GM12878 (cell line): ENCODE data around the gene CALHM1. TPM values are rescaled to one million over a fixed set of nuclear protein-coding genes. Genes with fewer than 3 reads are reported as not detected.

Experiments used
- ATAC-seq: fragments of 200-7000 bp; cut with Tn5 transposase; 3 replicates; pipeline ENCODE4 v1.9.1; 2020; ENCODE audit warnings: mild to moderate bottlenecking, moderate library complexity
- BruUV-seq: library from RNA; stranded (reverse); fragments of 400-500 nt; replicated peaks from 2 replicates; lab custom pipeline; 2021; lab: Mats Ljungman, UMichigan
- CTCF ChIA-PET: fragments of 300-600 bp; sonication (Branson Sonifier 250); formaldehyde crosslinking; extraction: SDS; loops from one replicate; lab custom pipeline; 2021; ENCODE audit warnings: inconsistent platforms; lab: Yijun Ruan, JAX
- POLR2A ChIA-PET: fragments of 350-600 bp; formaldehyde crosslinking; extraction: SDS; loops from one replicate; lab custom pipeline; 2021; ENCODE audit warnings: inconsistent platforms; lab: Charles Lee
- RAD21 ChIA-PET: fragments of 300-600 bp; sonication (Branson Sonifier 250); formaldehyde crosslinking; loops from one replicate; lab custom pipeline; 2023; ENCODE audit warnings: antibody characterized with exemption; ENCODE audit not compliant: unreplicated experiment; lab: Charles Lee
- SMC1A ChIA-PET: fragments of 300-600 bp; sonication (Branson Sonifier 250); formaldehyde crosslinking; loops from one replicate; lab custom pipeline; 2023; ENCODE audit not compliant: unreplicated experiment, uncharacterized antibody; lab: Charles Lee
- DNase-seq: peaks from one replicate; pipeline ENCODE4 v3.0.0-alpha.2; 2011; ENCODE audit warnings: low read depth, low spot score
- FAIRE-seq: peaks from 3 replicates; lab custom pipeline; 2011; peaks lifted over from hg19 to GRCh38; lab: Jason Lieb, UNC
- H2AFZ ChIP-seq: 2 replicates; pipeline ENCODE4 v1.6.0; 2011; ENCODE audit warnings: low read depth, low read length, control low read depth; ENCODE audit not compliant: control insufficient read depth
- H3K27ac ChIP-seq: 2 replicates; pipeline ENCODE4 v1.5.1; 2011; ENCODE audit warnings: control low read depth; ENCODE audit not compliant: control insufficient read depth, insufficient read depth
- H3K27me3 ChIP-seq, 2 experiments: replicated peaks in 1 of 2; 2 replicates each; pipeline versions ENCODE4 v1.6.0 to v1.6.1; 2011; ENCODE audit warnings: low read length in 1 of 2; ENCODE audit not compliant: control insufficient read depth in 2 of 2, insufficient read depth in 2 of 2
- H3K36me3 ChIP-seq, 2 experiments: 2 replicates each; pipeline ENCODE4 v1.5.1; 2011; ENCODE audit warnings: low read length in 1 of 2; ENCODE audit not compliant: control insufficient read depth in 2 of 2, insufficient read depth in 2 of 2
- H3K4me1 ChIP-seq: 2 replicates; pipeline ENCODE4 v1.6.1; 2011; ENCODE audit warnings: mild to moderate bottlenecking, low read length, moderate library complexity, mixed read lengths; ENCODE audit not compliant: control insufficient read depth, insufficient read depth
- H3K4me2 ChIP-seq: 2 replicates; pipeline ENCODE4 v1.6.0; 2011; ENCODE audit warnings: control low read depth; ENCODE audit not compliant: control insufficient read depth, insufficient read depth
- H3K4me3 ChIP-seq: fragments of 200-600 bp; sonication (generic); 2 replicates; pipeline ENCODE4 v1.5.1; 2016
- H3K79me2 ChIP-seq: 2 replicates; pipeline ENCODE4 v1.6.0; 2011; ENCODE audit warnings: low read length; ENCODE audit not compliant: control insufficient read depth, insufficient read depth
- H3K9ac ChIP-seq: 2 replicates; pipeline ENCODE4 v1.8.0; 2011; ENCODE audit warnings: low read length, control low read depth, mixed read lengths; ENCODE audit not compliant: control insufficient read depth, insufficient read depth
- H3K9me3 ChIP-seq: replicated peaks from 3 replicates; pipeline ENCODE4 v1.5.1; 2011; ENCODE audit warnings: mild to moderate bottlenecking, low read length; ENCODE audit not compliant: control insufficient read depth, insufficient read depth
- H4K20me1 ChIP-seq: 2 replicates; pipeline ENCODE4 v1.6.0; 2011; ENCODE audit not compliant: control insufficient read depth, insufficient read depth
- BHLHE40 ChIP-seq, 2 experiments: fragments of 450-650 bp in 1 of 2; IDR thresholded peaks; 2 replicates each; pipeline ENCODE4 v1.6.1; 2011 to 2017; ENCODE audit warnings: low read depth in 2 of 2, borderline replicate concordance in 1 of 2, improper control_type of control experiment in 1 of 2, low read length in 1 of 2, mild to moderate bottlenecking in 1 of 2
- CHD4 ChIP-seq: fragments of 200-600 bp; sonication (generic); IDR thresholded peaks from 2 replicates; pipeline ENCODE4 v1.6.1; 2016; ENCODE audit warnings: mild to moderate bottlenecking
- DPF2 ChIP-seq: fragments of 450-650 bp; IDR thresholded peaks from 2 replicates; pipeline ENCODE4 v1.6.1; 2017; ENCODE audit warnings: mild to moderate bottlenecking
- EED ChIP-seq: sonication (generic); IDR thresholded peaks from 2 replicates; pipeline ENCODE4 v1.6.1; 2016; ENCODE audit warnings: antibody characterized with exemption, low read depth
- EGR1 ChIP-seq, 2 experiments: IDR thresholded peaks; 1 replicate in 1 of 2; 2 replicates in 1 of 2; pipeline ENCODE4 v1.6.1; 2011 to 2012; ENCODE audit warnings: low read depth in 2 of 2, low read length in 2 of 2, borderline replicate concordance in 1 of 2, mild to moderate bottlenecking in 1 of 2, moderate library complexity in 1 of 2
- EP300 ChIP-seq, 2 experiments: fragments of 150-350 bp in 1 of 2; IDR thresholded peaks; 2 replicates each; pipeline ENCODE4 v1.6.1; 2011 to 2012; ENCODE audit warnings: low read depth in 2 of 2, low read length in 2 of 2, borderline replicate concordance in 1 of 2, improper control_type of control experiment in 1 of 2, inconsistent platforms in 1 of 2; ENCODE audit not compliant: control insufficient read depth in 1 of 2
- ETV6 ChIP-seq, 2 experiments: fragments of 450-650 bp in 1 of 2; IDR thresholded peaks in 1 of 2; conservative IDR thresholded peaks in 1 of 2; 2 replicates each; pipeline ENCODE4 v1.6.1; 2014; ENCODE audit warnings: antibody characterized with exemption in 1 of 2, borderline replicate concordance in 1 of 2, low read depth in 1 of 2, mild to moderate bottlenecking in 1 of 2, moderate library complexity in 1 of 2
- FOXM1 ChIP-seq: IDR thresholded peaks from 2 replicates; pipeline ENCODE4 v1.6.1; 2012; ENCODE audit warnings: low read depth, mild to moderate bottlenecking, inconsistent platforms, low read length, moderate library complexity
- HDGF ChIP-seq: fragments of 450-650 bp; IDR thresholded peaks from 2 replicates; pipeline ENCODE4 v1.6.1; 2016; ENCODE audit warnings: antibody characterized with exemption
- IKZF1 ChIP-seq: fragments of 450-650 bp; conservative IDR thresholded peaks from 2 replicates; pipeline ENCODE4 v1.6.1; 2017; ENCODE audit warnings: antibody characterized with exemption, mild to moderate bottlenecking
- KLF5 ChIP-seq: fragments of 450-650 bp; IDR thresholded peaks from 2 replicates; pipeline ENCODE4 v1.6.1; 2014; ENCODE audit warnings: mild to moderate bottlenecking; ENCODE audit not compliant: partially characterized antibody
- NFYB ChIP-seq: IDR thresholded peaks from 2 replicates; pipeline ENCODE4 v1.6.1; 2011; ENCODE audit warnings: low read depth, mild to moderate bottlenecking, low read length, improper control_type of control experiment, moderate library complexity; ENCODE audit not compliant: insufficient read depth
- PML ChIP-seq: IDR thresholded peaks from 2 replicates; pipeline ENCODE4 v1.6.1; 2012; ENCODE audit warnings: low read length, inconsistent platforms
- SP1 ChIP-seq: IDR thresholded peaks from one replicate; pipeline ENCODE4 v1.6.1; 2011; ENCODE audit warnings: low read depth, low read length
- SPI1 ChIP-seq: IDR thresholded peaks from 2 replicates; pipeline ENCODE4 v1.6.1; 2011; ENCODE audit warnings: low read depth, mild to moderate bottlenecking, low read length, moderate library complexity, borderline replicate concordance; ENCODE audit not compliant: insufficient read depth
- SRF ChIP-seq, 2 experiments: IDR thresholded peaks; 2 replicates each; pipeline ENCODE4 v1.6.1; 2011; ENCODE audit warnings: low read depth in 2 of 2, low read length in 2 of 2, mild to moderate bottlenecking in 1 of 2, moderate library complexity in 1 of 2
- TCF12 ChIP-seq: IDR thresholded peaks from 2 replicates; pipeline ENCODE4 v1.6.1; 2011; ENCODE audit warnings: low read depth, mild to moderate bottlenecking, low read length
- WGBS: methylation state at CpG from one replicate; pipeline ENCODE4 v1.1.6; 2016; ENCODE audit warnings: low lambda C conversion rate; ENCODE audit not compliant: insufficient replicate concordance, insufficient coverage; ENCODE audit errors: missing lambda C conversion rate; 5-methylcytosine and 5-hydroxymethylcytosine counted together
- in situ Hi-C: fragments of 300-500 bp; cut with MboI; formaldehyde crosslinking; loops from 9 replicates; pipeline ENCODE4 v1.14.3; 2018; ENCODE audit warnings: mixed read lengths
- intact Hi-C: fragments of 100-400 bp; cut with micrococcal nuclease; formaldehyde crosslinking; loops from one replicate; pipeline ENCODE4 v1.14.2; 2022; ENCODE audit not compliant: unreplicated experiment
- polyA plus RNA-seq, 11 experiments: library from polyadenylated mRNA; depleted of rRNA in 4 of 11; unstranded in 6 of 11; stranded (reverse) in 5 of 11; fragments of >200 nt; fragmentation: Nextera tagmentation in 4 of 11; fragmentation: Illumina TruSeq in 1 of 11; extraction: Ambion mirVana in 4 of 11; extraction: Trizol in 1 of 11; gene quantifications; 1 replicate in 1 of 11; 2 replicates in 10 of 11; pipeline versions ENCODE4 v1.2.1 to v1.2.3, GENCODE V29; 2011 to 2016; ENCODE audit warnings: inconsistent platforms in 2 of 11, missing spikeins in 2 of 11, low read depth in 1 of 11
- total RNA-seq, 4 experiments: library from RNA; depleted of rRNA in 3 of 4; stranded (reverse); fragments of >200 nt in 3 of 4; fragmentation: Illumina TruSeq in 1 of 4; extraction: Trizol in 1 of 4; gene quantifications; 2 replicates each; pipeline versions ENCODE4 v1.2.1 to v1.2.3, GENCODE V29; 2013 to 2021
- TF ChIP-seq, protein P1 (sequence below): IDR thresholded peaks from 2 replicates; pipeline ENCODE4 v1.6.1; 2011; ENCODE audit warnings: low read depth, mild to moderate bottlenecking, low read length, moderate library complexity, borderline replicate concordance; ENCODE audit errors: extremely low read depth
- TF ChIP-seq, protein P2 (sequence below): fragments of 450-650 bp; IDR thresholded peaks from 2 replicates; pipeline ENCODE4 v1.6.1; 2016; ENCODE audit warnings: mild to moderate bottlenecking

The CALHM1 gene
- total and polyA plus RNA-seq, 10 of the 15 experiments (the other 5 are each of a cell fraction or from before 2014, with no cell fraction given): 0.05 to 1.7 (median 0.17) TPM

DNA sequence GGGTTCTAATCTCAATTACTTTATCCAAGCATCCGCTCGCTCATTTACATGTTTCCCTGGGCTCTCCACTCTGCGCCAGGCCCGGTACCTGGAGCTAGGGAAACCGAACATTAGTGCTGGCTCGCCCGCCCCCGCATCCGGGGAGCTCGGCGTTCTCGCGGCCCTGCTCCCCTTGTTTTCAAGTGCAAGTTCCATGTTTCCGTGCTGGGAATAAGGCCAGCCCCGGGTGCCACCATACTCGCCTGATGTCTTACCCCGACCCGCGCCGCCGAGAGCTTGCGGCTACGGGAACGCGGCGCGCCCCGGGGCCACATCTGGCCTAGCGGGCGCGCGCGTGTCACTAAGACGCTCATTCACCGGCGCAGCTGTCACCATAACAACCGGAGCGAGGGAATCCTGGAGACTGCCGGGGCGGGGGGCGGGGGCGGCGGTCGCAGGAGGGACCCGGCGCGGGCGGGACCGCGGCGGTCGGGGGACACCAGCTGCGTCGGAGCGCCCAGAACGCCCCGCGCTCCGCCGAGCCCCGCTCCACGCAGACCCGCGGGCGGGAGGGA lies 34.7 kb upstream of the CALHM1 start, which contains the start of gene NEURL1:
NEURL1 (plus strand) TSS at position 344 of the 554 bp plus-strand sequence. CDS start 683 bp downstream, outside the sequence.
- peaks cover 10% of the 10 kb centered on the region for H3K4me1 ChIP-seq
- DNase-seq (no peak), FAIRE-seq (no peak), ATAC-seq (peak; percentile 9; the same call in 2 of the 3 replicates)
- no peak for TF ChIP-seq NFYB
- TF ChIP-seq KLF5: no peak
- TF ChIP-seq ETV6 (conservative IDR thresholded peaks at IDR 0.05 in 1 of 2, IDR thresholded peaks at IDR 0.05 in 1 of 2; ENCODE audit: borderline replicate concordance in 1 of 2, low read depth in 1 of 2): no peak
- no peak for TF ChIP-seq SP1
- TF ChIP-seq BHLHE40 (IDR thresholded peaks at IDR 0.05; ENCODE audit: borderline replicate concordance in 1 of 2, low read depth in 2 of 2, low read length in 1 of 2): 0 out of 4 replicates have a peak, but pooled peaks of 1 of the 2 experiments have one; percentile 2
- TF ChIP-seq HDGF: no peak
- no peak for TF ChIP-seq PML
- TF ChIP-seq FOXM1: no peak
- TF ChIP-seq SPI1: no peak
- peak in 1 of 2 experiments; percentile 81; a peak in 2 of 3 replicates for TF ChIP-seq EGR1 (IDR thresholded peaks at IDR 0.05; ENCODE audit: borderline replicate concordance in 1 of 2, low read depth in 2 of 2, low read length in 2 of 2)
- TF ChIP-seq SRF (IDR thresholded peaks at IDR 0.05; ENCODE audit: low read depth in 2 of 2, low read length in 2 of 2): no peak
- TF ChIP-seq, protein P1, sequence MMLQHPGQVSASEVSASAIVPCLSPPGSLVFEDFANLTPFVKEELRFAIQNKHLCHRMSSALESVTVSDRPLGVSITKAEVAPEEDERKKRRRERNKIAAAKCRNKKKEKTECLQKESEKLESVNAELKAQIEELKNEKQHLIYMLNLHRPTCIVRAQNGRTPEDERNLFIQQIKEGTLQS: no peak
- TF ChIP-seq EP300 (IDR thresholded peaks at IDR 0.05; ENCODE audit: borderline replicate concordance in 1 of 2, control insufficient read depth in 1 of 2, low read depth in 2 of 2, low read length in 2 of 2): no peak
- TF ChIP-seq, protein P2, sequence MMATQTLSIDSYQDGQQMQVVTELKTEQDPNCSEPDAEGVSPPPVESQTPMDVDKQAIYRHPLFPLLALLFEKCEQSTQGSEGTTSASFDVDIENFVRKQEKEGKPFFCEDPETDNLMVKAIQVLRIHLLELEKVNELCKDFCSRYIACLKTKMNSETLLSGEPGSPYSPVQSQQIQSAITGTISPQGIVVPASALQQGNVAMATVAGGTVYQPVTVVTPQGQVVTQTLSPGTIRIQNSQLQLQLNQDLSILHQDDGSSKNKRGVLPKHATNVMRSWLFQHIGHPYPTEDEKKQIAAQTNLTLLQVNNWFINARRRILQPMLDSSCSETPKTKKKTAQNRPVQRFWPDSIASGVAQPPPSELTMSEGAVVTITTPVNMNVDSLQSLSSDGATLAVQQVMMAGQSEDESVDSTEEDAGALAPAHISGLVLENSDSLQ: no peak
- TF ChIP-seq DPF2: no peak
- no peak for TF ChIP-seq TCF12
- no peak for TF ChIP-seq CHD4
- 0 out of 2 replicates have a peak, but pooled peaks have one; percentile 5 for TF ChIP-seq IKZF1
- TF ChIP-seq EED: no peak
- ChIA-PET SMC1A (interaction anchor here (1.0 to 1.6 kb wide), 3 partner anchors 10 to 100 kb away, joined by 3 to 7 read pairs (median 4); no protein-coding TSS in a partner anchor), CTCF (interaction anchor here (1.2 to 3.5 kb wide), 7 partner anchors 10 to 100 kb away, joined by 3 to 11 read pairs (median 6); partner anchors contain the start of gene CALHM2), POLR2A (no interaction called here), RAD21 (interaction anchor here (0.9 to 1.4 kb wide), 5 partner anchors 10 to 302 kb away, joined by 3 to 5 read pairs (median 3); partner anchors contain the start of gene CALHM1)
- no peaks in the 10 kb centered on the region for H3K9me3 ChIP-seq
- WGBS: 2% methylated on average over 36 of the region's 65 CpGs
- no peaks in the 10 kb centered on the region for H3K36me3 ChIP-seq
- H2AFZ ChIP-seq: peak within 1 kb of the TSS; percentile 21; the same call in 1 of the 2 replicates
- no peak within 1 kb of the TSS for H3K9ac ChIP-seq
- no TSS peak for BruUV-seq
- no peaks in the 10 kb centered on the region for H3K79me2 ChIP-seq
- no peak within 1 kb of the TSS for H3K27ac ChIP-seq
- intact Hi-C loops: loop anchor here (2.0 kb wide), 1 partner anchor 49 kb away; no protein-coding TSS in a partner anchor
- peaks cover 15% of the 10 kb centered on the region in 2 experiments for H3K27me3 ChIP-seq
- in situ Hi-C loops: no loop called here
- peaks cover 3% of the 10 kb centered on the region; the same call in 1 of the 2 replicates for H4K20me1 ChIP-seq
- peak within 1 kb of the TSS; percentile 57; the same call in 1 of the 2 replicates for H3K4me3 ChIP-seq
- peak within 1 kb of the TSS; percentile 79 for H3K4me2 ChIP-seq
